B cell (primary cell): ENCODE data around the gene EMX1. TPM values are rescaled to one million over a fixed set of nuclear protein-coding genes. Genes with fewer than 3 reads are reported as not detected.

ENCODE experiments used
- ATAC-seq: fragments of 200-7000 bp; cut with Tn5 transposase; one replicate; pipeline ENCODE4 v1.10.0; 2021; ENCODE audit warnings: low read depth, mild to moderate bottlenecking, moderate number of reproducible peaks, moderate library complexity
- CTCF ChIA-PET: fragments of 350-600 bp; sonication (Branson Sonifier 250); formaldehyde crosslinking; loops from one replicate; lab custom pipeline; 2021; ENCODE audit warnings: antibody characterized with exemption, inconsistent platforms; lab: Charles Lee
- POLR2A ChIA-PET: fragments of 350-600 bp; sonication (Branson Sonifier 250); formaldehyde crosslinking; loops from one replicate; lab custom pipeline; 2021; ENCODE audit warnings: antibody characterized with exemption; lab: Charles Lee
- DNase-seq: peaks from one replicate; pipeline ENCODE4 v3.0.0; 2013
- H2AFZ ChIP-seq: 2 replicates; pipeline ENCODE4 v1.6.1; 2012; ENCODE audit warnings: mild to moderate bottlenecking, low read depth, low read length; ENCODE audit not compliant: insufficient read depth, poor library complexity, severe bottlenecking
- H3K27ac ChIP-seq, 2 donors: 1 replicate in 1 of 2; 2 replicates in 1 of 2; pipeline ENCODE4 v1.5.1; 2012 to 2013; ENCODE audit warnings: low read length in 2 of 2, mild to moderate bottlenecking in 2 of 2, moderate library complexity in 1 of 2
- H3K27me3 ChIP-seq, 4 experiments: fragments of 200-600 bp in 1 of 4; sonication (generic) in 1 of 4; replicated peaks in 1 of 4; 1 replicate in 2 of 4; 2 replicates in 2 of 4; pipeline versions ENCODE4 v1.6.1 to v1.7.0; 2013 to 2016; ENCODE audit warnings: low read length in 3 of 4, mild to moderate bottlenecking in 2 of 4, mixed read lengths in 1 of 4, moderate library complexity in 1 of 4; ENCODE audit not compliant: insufficient read depth in 4 of 4, control insufficient read depth in 3 of 4; ENCODE audit errors: control extremely low read depth in 1 of 4
- H3K36me3 ChIP-seq, 2 experiments: replicated peaks in 1 of 2; 1 replicate in 1 of 2; 2 replicates in 1 of 2; pipeline versions ENCODE4 v1.6.1 to v1.7.1; 2013; ENCODE audit warnings: low read length in 1 of 2; ENCODE audit not compliant: insufficient read depth in 2 of 2, control insufficient read depth in 1 of 2; ENCODE audit errors: control extremely low read depth in 1 of 2, extremely low read depth in 1 of 2
- H3K4me1 ChIP-seq, 2 donors: fragments of 200-600 bp in 1 of 2; sonication (generic) in 1 of 2; 1 replicate in 1 of 2; 2 replicates in 1 of 2; pipeline versions ENCODE4 v1.5.1 to v1.6.1; 2013 to 2017; ENCODE audit warnings: low read length in 2 of 2; ENCODE audit not compliant: control insufficient read depth in 2 of 2, insufficient read depth in 2 of 2
- H3K4me2 ChIP-seq: replicated peaks from 2 replicates; pipeline ENCODE3; 2012; ENCODE audit warnings: mild to moderate bottlenecking, low read depth, low read length; ENCODE audit not compliant: poor library complexity, severe bottlenecking
- H3K4me3 ChIP-seq, 5 experiments: fragments of 200-600 bp in 1 of 5; sonication (generic) in 1 of 5; 1 replicate in 3 of 5; 2 replicates in 2 of 5; pipeline versions ENCODE4 v1.5.1 to v1.7.0; 2011 to 2016; ENCODE audit warnings: low read length in 4 of 5, mild to moderate bottlenecking in 4 of 5, low read depth in 2 of 5, control low read depth in 1 of 5, moderate library complexity in 1 of 5; ENCODE audit not compliant: insufficient read depth in 1 of 5; ENCODE audit errors: control extremely low read depth in 1 of 5, extremely low read depth in 1 of 5
- H3K79me2 ChIP-seq: fragments of 200-600 bp; sonication (generic); one replicate; pipeline ENCODE4 v1.6.0; 2016; ENCODE audit warnings: low read length; ENCODE audit not compliant: control insufficient read depth, insufficient read depth
- H3K9ac ChIP-seq: fragments of 200-600 bp; sonication (generic); 2 replicates; pipeline ENCODE4 v1.6.1; 2017; ENCODE audit warnings: mild to moderate bottlenecking, low read length, moderate library complexity
- H3K9me3 ChIP-seq, 3 donors: one replicate each; pipeline versions ENCODE4 v1.6.1 to v1.7.1; 2013; ENCODE audit warnings: low read length in 2 of 3; ENCODE audit not compliant: control insufficient read depth in 2 of 3, insufficient read depth in 1 of 3; ENCODE audit errors: control extremely low read depth in 1 of 3
- H4K20me1 ChIP-seq: 2 replicates; pipeline ENCODE4 v1.6.0; 2012; ENCODE audit warnings: mild to moderate bottlenecking, low read length; ENCODE audit not compliant: insufficient read depth, control insufficient read depth, poor library complexity, severe bottlenecking
- H3K27ac Mint-ChIP-seq: one replicate; pipeline ENCODE4 v1.8.0; 2021; ENCODE audit warnings: mixed read lengths
- H3K27me3 Mint-ChIP-seq: one replicate; pipeline ENCODE4 v1.8.0; 2021; ENCODE audit warnings: mixed read lengths
- H3K4me1 Mint-ChIP-seq: one replicate; pipeline ENCODE4 v1.8.0; 2021; ENCODE audit warnings: mixed read lengths
- H3K4me3 Mint-ChIP-seq: one replicate; pipeline ENCODE4 v1.8.0; 2021; ENCODE audit warnings: mixed read lengths
- H3K9me3 Mint-ChIP-seq: one replicate; pipeline ENCODE4 v1.8.0; 2022; ENCODE audit warnings: mixed read lengths; ENCODE audit not compliant: insufficient read depth
- CTCF ChIP-seq: fragments of 200-600 bp; IDR thresholded peaks from one replicate; pipeline ENCODE4 v1.8.0; 2022; ENCODE audit warnings: antibody characterized with exemption, mild to moderate bottlenecking
- EZH2 ChIP-seq: IDR thresholded peaks from 2 replicates; pipeline ENCODE4 v1.6.1; 2012; ENCODE audit warnings: borderline replicate concordance, low read depth, mild to moderate bottlenecking, moderate library complexity, low read length; ENCODE audit not compliant: insufficient read depth, poor library complexity, severe bottlenecking
- WGBS: methylation state at CpG from one replicate; pipeline ENCODE4 v1.1.5; 2013; ENCODE audit warnings: missing lambda C conversion rate; ENCODE audit not compliant: insufficient coverage; 5-methylcytosine and 5-hydroxymethylcytosine counted together
- intact Hi-C: fragments of 100-400 bp; cut with micrococcal nuclease; formaldehyde crosslinking; loops from one replicate; pipeline ENCODE4 v1.10.0; 2022
- polyA plus RNA-seq: library from polyadenylated mRNA; depleted of rRNA; stranded (reverse); fragments of >200 nt; gene quantifications from 2 replicates; pipeline ENCODE4 v1.2.3, GENCODE V29; 2012
- total RNA-seq, 2 donors: library from RNA; stranded (reverse); fragments of 120-200 nt in 1 of 2; gene quantifications; 1 replicate in 1 of 2; 2 replicates in 1 of 2; pipeline versions ENCODE4 v1.2.3 to v1.2.4, GENCODE V29; 2013 to 2022

The EMX1 gene
- total and polyA plus RNA-seq, 2 donors (not counting 1 experiment from before 2014, with no cell fraction given) = not detected

- Histone ChIP-seq H3K27ac (no peak overlapping the region), H3K4me1 (peaks cover 52 to 80% of the 10 kb centered on the region in 2 donors), H4K20me1 (no peaks in the 10 kb centered on the region), H3K27me3 (peaks cover 0 to 92% (median 80%) of the 10 kb centered on the region in 4 experiments), H2AFZ (peak overlapping the region; percentile 40), H3K9ac (no peak overlapping the region), H3K9me3 (peaks cover 0 to 53% (median 0%) of the 10 kb centered on the region in 3 donors), H3K4me2 (peak overlapping the region; percentile 96), H3K36me3 (no peaks in the 10 kb centered on the region), H3K4me3 (peak overlapping the region in 3 of 5 experiments; percentile 7 to 50 (median 29)), H3K79me2 (no peaks in the 10 kb centered on the region)
- ChIA-PET POLR2A (no interaction called here), CTCF (interaction anchor here (1.0 to 1.5 kb wide), 3 partner anchors 8 to 259 kb away, joined by 3 read pairs; no protein-coding TSS in a partner anchor)
- WGBS = 3% methylated on average over 89 of the region's 89 CpGs
- intact Hi-C loops = loop anchor here (5.0 kb wide), 2 partner anchors 194 to 771 kb away; partner anchors contain the start of genes CYP26B1 and RAB11FIP5
- Mint-ChIP-seq H3K27ac (no peak overlapping the region), H3K27me3 (peaks cover 63% of the 10 kb centered on the region), H3K4me1 (peaks cover 40% of the 10 kb centered on the region), H3K4me3 (peak overlapping the region; percentile 73), H3K9me3 (no peaks in the 10 kb centered on the region)
- DNase-seq (peak; percentile 68), ATAC-seq (no peak)
- TF ChIP-seq EZH2 = peak; percentile 94
- no peak for TF ChIP-seq CTCF
These were observed 696 bp downstream of the EMX1 start for GRCh38 chr2:72917877-72918553.
